ENCODE results near the gene SUPT20H.

Gene SUPT20H

GRCh38 chr13:36998624-36999041 lies 60.9 kb downstream of the SUPT20H start:
- no peak for ATAC-seq

GRCh38 chr13:36997716-36998427 lies 61.6 kb downstream of the SUPT20H start:
- no peak for ATAC-seq

- ATAC-seq = no peak
These were observed 67.1 kb downstream of the SUPT20H start for GRCh38 chr13:36992362-36992761.

- no peak for ATAC-seq
These were observed 72.8 kb downstream of the SUPT20H start for GRCh38 chr13:36986462-36987240.

GRCh38 chr13:36981156-36981743 lies 78.2 kb downstream of the SUPT20H start:
- ATAC-seq = no peak

- no peak for ATAC-seq
These were observed 80.0 kb downstream of the SUPT20H start for GRCh38 chr13:36979361-36980050.

GRCh38 chr13:36975172-36975571 lies 84.3 kb downstream of the SUPT20H start:
- ATAC-seq = no peak

GRCh38 chr13:36973621-36974295 lies 85.7 kb downstream of the SUPT20H start:
- ATAC-seq = no peak

GRCh38 chr13:36973009-36973408 lies 86.5 kb downstream of the SUPT20H start:
- ATAC-seq = no peak

GRCh38 chr13:36966404-36966803 lies 93.1 kb downstream of the SUPT20H start:
- ATAC-seq = no peak

- ATAC-seq = no peak
These were observed 93.7 kb downstream of the SUPT20H start for GRCh38 chr13:36965767-36966166.

- no peak for ATAC-seq
These were observed 99.9 kb downstream of the SUPT20H start for GRCh38 chr13:36959456-36960116.
